HFF-Myc (cell line): Measurements from ENCODE around the gene IFT43.

Experiments
- DNase-seq: peaks from one replicate; pipeline ENCODE4 v3.0.0-alpha.2; 2011; ENCODE audit warnings: low read depth; ENCODE audit errors: extremely low read depth
- H3K4me3 ChIP-seq: replicated peaks from 2 replicates; pipeline ENCODE4 v1.5.1; 2011; ENCODE audit warnings: low read depth, mild to moderate bottlenecking, control low read depth, low read length
- CTCF ChIP-seq: IDR thresholded peaks from 2 replicates; pipeline ENCODE4 v1.5.1; 2012; ENCODE audit warnings: mild to moderate bottlenecking, low read depth, low read length, control low read depth; ENCODE audit errors: missing control alignments

The IFT43 gene

GRCh38 chr14:76057914-76058313 is 72.4 kb downstream of the IFT43 start:
- DNase-seq = no peak
- no peak for TF ChIP-seq CTCF
- H3K4me3 ChIP-seq = no peak overlapping the region

- no peak for TF ChIP-seq CTCF
Measured at GRCh38 chr14:76063327-76063726, 77.8 kb downstream of the IFT43 start.

GRCh38 chr14:76065519-76065918 is 80.0 kb downstream of the IFT43 start:
- no peak for DNase-seq
- TF ChIP-seq CTCF = no peak
- no peak overlapping the region for H3K4me3 ChIP-seq

More at GRCh38 chr14:76063327-76063726, 77.8 kb downstream of the IFT43 start:
- no peak for DNase-seq
- H3K4me3 ChIP-seq = no peak overlapping the region

GRCh38 chr14:76067536-76067935 is 82.0 kb downstream of the IFT43 start:
- no peak for TF ChIP-seq CTCF
- H3K4me3 ChIP-seq = no peak overlapping the region
- no peak for DNase-seq

DNA sequence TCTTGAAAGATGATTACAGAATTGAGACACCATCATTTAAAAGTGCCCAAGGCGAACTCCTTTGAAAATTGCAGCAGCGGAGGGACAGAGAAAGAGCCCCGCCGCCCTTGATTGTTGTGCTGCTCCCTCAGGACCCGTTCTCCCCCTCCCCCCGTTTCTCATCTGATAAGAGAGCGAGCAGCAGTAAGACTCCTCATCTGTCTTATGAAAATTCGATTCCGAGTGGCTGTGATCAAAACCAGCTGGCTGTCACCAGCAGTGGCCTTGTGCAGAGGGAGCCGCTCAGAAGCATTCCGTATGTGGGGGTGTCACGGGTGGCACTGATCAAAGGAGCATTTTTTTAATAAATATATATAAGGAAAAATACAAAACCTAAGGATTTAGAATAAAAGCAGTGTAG is 88.2 kb downstream of the IFT43 start:
- no peak for TF ChIP-seq CTCF
- DNase-seq = no peak
- H3K4me3 ChIP-seq = no peak overlapping the region

DNA sequence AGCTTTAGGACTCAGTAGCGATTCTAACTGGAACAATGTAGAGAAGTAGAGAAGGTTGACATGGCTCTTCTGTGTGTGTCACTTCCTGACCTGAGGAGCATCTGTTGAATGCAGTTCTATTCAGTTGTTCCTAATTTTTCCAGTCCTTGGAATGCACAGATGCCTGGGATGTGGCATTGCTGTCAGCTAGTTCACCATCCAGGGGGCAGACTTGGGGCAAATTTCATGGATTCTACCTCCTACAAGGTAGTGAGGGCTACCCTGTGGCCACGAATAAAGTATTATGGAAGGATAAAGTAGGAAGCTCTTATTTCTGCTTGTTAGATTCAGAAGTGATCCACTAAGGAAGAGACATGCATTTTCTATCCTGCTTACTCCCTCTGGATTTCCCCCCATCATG is 91.8 kb downstream of the IFT43 start:
- DNase-seq = no peak
- no peak for TF ChIP-seq CTCF
- no peak overlapping the region for H3K4me3 ChIP-seq

DNA sequence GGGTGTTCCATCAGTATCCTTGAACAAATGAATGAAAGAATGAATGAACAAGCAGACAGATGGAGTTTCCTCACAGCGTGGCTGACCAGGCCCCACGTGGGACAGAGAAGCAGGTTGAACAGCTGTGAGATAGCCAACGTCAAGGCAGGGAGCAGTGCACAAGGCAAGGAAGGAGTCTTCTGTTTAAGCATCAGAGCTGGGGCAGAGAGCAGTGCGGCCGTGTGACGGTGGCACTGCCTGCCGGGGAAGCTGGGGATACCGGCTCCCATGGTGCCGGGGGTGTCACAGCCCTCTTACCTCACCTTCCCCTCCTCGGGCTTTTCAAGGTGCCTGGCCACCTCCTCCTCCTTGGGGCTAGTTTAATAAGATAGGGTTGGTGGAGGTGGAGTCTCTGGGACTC is 92.9 kb downstream of the IFT43 start:
- no peak for DNase-seq
- TF ChIP-seq CTCF = no peak
- no peak overlapping the region for H3K4me3 ChIP-seq
